Measurements from ENCODE around the gene COMTD1. TPM values are rescaled to one million over a fixed set of nuclear protein-coding genes. Genes with fewer than 3 reads are reported as not detected.
"Not testable (repeated sequence)": the region's sequence is repeated elsewhere in the genome, so short reads cannot be mapped to it uniquely, and the experiment has no call there.

COMTD1 gene
- total RNA-seq, 1 donor from 2014 or later = 17.1 TPM

- H3K4me1 ChIP-seq (ENCODE audit: insufficient read depth, low read length) = peaks cover 25% of the 10 kb centered on the region
- peaks cover under 1% of the 10 kb centered on the region for H3K36me3 ChIP-seq (ENCODE audit: insufficient read depth, low read length)
- DNase-seq (ENCODE audit: low read depth) (no peak), FAIRE-seq (no peak)
- H3K4me2 ChIP-seq (ENCODE audit: low read length) = no peak overlapping the region
- H2AFZ ChIP-seq (ENCODE audit: low read depth, low read length) = no peak overlapping the region
- H4K20me1 ChIP-seq (ENCODE audit: insufficient read depth, low read length) = peaks cover 8% of the 10 kb centered on the region
- no peak overlapping the region for H3K27ac ChIP-seq (ENCODE audit: low read depth, low read length)
- Mint-ChIP-seq H3K4me3 (ENCODE audit: unreplicated experiment) (no peak overlapping the region), H3K4me1 (ENCODE audit: low read depth, unreplicated experiment) (peaks cover 21% of the 10 kb centered on the region), H3K27ac (ENCODE audit: unreplicated experiment) (peak overlapping the region; percentile 23), H3K9me3 (ENCODE audit: unreplicated experiment) (no peaks in the 10 kb centered on the region), H3K27me3 (ENCODE audit: low read depth, unreplicated experiment) (no peaks in the 10 kb centered on the region), H3K36me3 (ENCODE audit: low read depth, unreplicated experiment) (peaks cover 14% of the 10 kb centered on the region)
- H3K4me3 ChIP-seq (ENCODE audit: insufficient read depth, low read depth, low read length) = no peak overlapping the region
- no peak overlapping the region for H3K9ac ChIP-seq (ENCODE audit: low read length)
- H3K9me3 ChIP-seq (ENCODE audit: insufficient read depth, low read depth, low read length) = no peaks in the 10 kb centered on the region
- H3K79me2 ChIP-seq (ENCODE audit: insufficient read depth, low read length) = peaks cover 19% of the 10 kb centered on the region
- no peaks in the 10 kb centered on the region for H3K27me3 ChIP-seq (ENCODE audit: insufficient read depth, low read length)
- TF ChIP-seq CTCF (IDR thresholded peaks at IDR 0.05; ENCODE audit: insufficient read depth, low read depth, low read length) (no peak), EZH2 (IDR thresholded peaks at IDR 0.05; ENCODE audit: insufficient read depth, low read length) (no peak)
Measured at GRCh38 chr10:75207079-75207856, 28.5 kb downstream of the COMTD1 start.

- DNase-seq (ENCODE audit: low read depth); H3K36me3 ChIP-seq (ENCODE audit: insufficient read depth, low read length); H2AFZ ChIP-seq (ENCODE audit: low read depth, low read length); H3K9ac ChIP-seq (ENCODE audit: low read length); H3K4me3 ChIP-seq (ENCODE audit: insufficient read depth, low read depth, low read length); H3K27ac ChIP-seq (ENCODE audit: low read depth, low read length); H3K9me3 ChIP-seq (ENCODE audit: insufficient read depth, low read depth, low read length); FAIRE-seq; H3K4me2 ChIP-seq (ENCODE audit: low read length); H3K27me3 Mint-ChIP-seq (ENCODE audit: low read depth, unreplicated experiment); H3K4me3 Mint-ChIP-seq (ENCODE audit: unreplicated experiment); H3K27me3 ChIP-seq (ENCODE audit: insufficient read depth, low read length); H3K9me3 Mint-ChIP-seq (ENCODE audit: unreplicated experiment); H4K20me1 ChIP-seq (ENCODE audit: insufficient read depth, low read length): not testable (repeated sequence)
- Mint-ChIP-seq H3K4me1 (ENCODE audit: low read depth, unreplicated experiment) (peaks cover 24% of the 10 kb centered on the region), H3K36me3 (ENCODE audit: low read depth, unreplicated experiment) (peaks cover 12% of the 10 kb centered on the region), H3K27ac (ENCODE audit: unreplicated experiment) (peak overlapping the region; percentile 23)
- Histone ChIP-seq H3K79me2 (ENCODE audit: insufficient read depth, low read length) (peaks cover 13% of the 10 kb centered on the region), H3K4me1 (ENCODE audit: insufficient read depth, low read length) (peaks cover 18% of the 10 kb centered on the region)
Measured at GRCh38 chr10:75206638-75207037, 29.1 kb downstream of the COMTD1 start.

GRCh38 chr10:75205908-75206307 is 29.8 kb downstream of the COMTD1 start:
- Mint-ChIP-seq H3K27ac (ENCODE audit: unreplicated experiment) (no peak overlapping the region), H3K9me3 (ENCODE audit: unreplicated experiment) (no peaks in the 10 kb centered on the region), H3K4me3 (ENCODE audit: unreplicated experiment) (no peak overlapping the region), H3K4me1 (ENCODE audit: low read depth, unreplicated experiment) (peaks cover 24% of the 10 kb centered on the region), H3K36me3 (ENCODE audit: low read depth, unreplicated experiment) (peaks cover 8% of the 10 kb centered on the region), H3K27me3 (ENCODE audit: low read depth, unreplicated experiment) (no peaks in the 10 kb centered on the region)
- no peak for FAIRE-seq
- Histone ChIP-seq H3K27me3 (ENCODE audit: insufficient read depth, low read length) (no peaks in the 10 kb centered on the region), H3K9me3 (ENCODE audit: insufficient read depth, low read depth, low read length) (no peaks in the 10 kb centered on the region), H4K20me1 (ENCODE audit: insufficient read depth, low read length) (no peaks in the 10 kb centered on the region), H3K4me1 (ENCODE audit: insufficient read depth, low read length) (peaks cover 17% of the 10 kb centered on the region), H3K9ac (ENCODE audit: low read length) (no peak overlapping the region), H3K27ac (ENCODE audit: low read depth, low read length) (no peak overlapping the region), H3K36me3 (ENCODE audit: insufficient read depth, low read length) (no peaks in the 10 kb centered on the region), H3K4me3 (ENCODE audit: insufficient read depth, low read depth, low read length) (no peak overlapping the region), H2AFZ (ENCODE audit: low read depth, low read length) (no peak overlapping the region), H3K79me2 (ENCODE audit: insufficient read depth, low read length) (peaks cover 5% of the 10 kb centered on the region), H3K4me2 (ENCODE audit: low read length) (no peak overlapping the region)
- DNase-seq (ENCODE audit: low read depth) = no peak
- TF ChIP-seq CTCF (IDR thresholded peaks at IDR 0.05; ENCODE audit: insufficient read depth, low read depth, low read length) = no peak
- TF ChIP-seq EZH2 (IDR thresholded peaks at IDR 0.05; ENCODE audit: insufficient read depth, low read length) = no peak
